Fibroblast of lung (primary cell): ENCODE measurements around the gene KLHL34.

Experiments used
- EZH2 ChIP-seq: IDR thresholded peaks from 2 replicates; pipeline ENCODE4 v1.5.1; 2012; ENCODE audit warnings: low read length, control low read depth, mild to moderate bottlenecking; ENCODE audit errors: missing control alignments
- TF ChIP-seq, protein P1 (sequence below), 2 donors: IDR thresholded peaks in 1 of 2; conservative IDR thresholded peaks in 1 of 2; 1 replicate in 1 of 2; 2 replicates in 1 of 2; pipeline ENCODE4 v1.5.1; 2011 to 2012; ENCODE audit warnings: low read length in 2 of 2, control low read depth in 1 of 2, inconsistent platforms in 1 of 2, low read depth in 1 of 2, mild to moderate bottlenecking in 1 of 2

DNA sequence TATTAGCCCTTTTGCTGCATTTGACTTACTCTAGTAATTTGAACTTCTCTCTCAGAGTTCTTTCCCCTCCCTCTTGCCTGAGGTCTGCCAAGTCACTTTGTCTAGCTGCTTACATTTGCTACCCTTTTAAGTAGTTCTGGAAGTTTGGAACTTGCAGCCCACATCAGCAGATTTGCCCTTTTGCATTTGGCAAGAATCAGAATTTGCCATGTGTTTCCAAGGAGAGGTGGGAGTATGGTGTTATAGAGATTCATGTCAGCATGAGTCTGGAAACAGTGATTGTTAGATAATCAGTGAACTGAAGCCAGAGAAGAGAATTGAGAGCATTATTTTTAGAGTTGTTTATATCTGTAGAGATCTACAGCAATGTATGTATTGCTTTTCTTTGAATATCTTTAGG lies 52.1 kb downstream of the KLHL34 start:
- TF ChIP-seq, protein P1, sequence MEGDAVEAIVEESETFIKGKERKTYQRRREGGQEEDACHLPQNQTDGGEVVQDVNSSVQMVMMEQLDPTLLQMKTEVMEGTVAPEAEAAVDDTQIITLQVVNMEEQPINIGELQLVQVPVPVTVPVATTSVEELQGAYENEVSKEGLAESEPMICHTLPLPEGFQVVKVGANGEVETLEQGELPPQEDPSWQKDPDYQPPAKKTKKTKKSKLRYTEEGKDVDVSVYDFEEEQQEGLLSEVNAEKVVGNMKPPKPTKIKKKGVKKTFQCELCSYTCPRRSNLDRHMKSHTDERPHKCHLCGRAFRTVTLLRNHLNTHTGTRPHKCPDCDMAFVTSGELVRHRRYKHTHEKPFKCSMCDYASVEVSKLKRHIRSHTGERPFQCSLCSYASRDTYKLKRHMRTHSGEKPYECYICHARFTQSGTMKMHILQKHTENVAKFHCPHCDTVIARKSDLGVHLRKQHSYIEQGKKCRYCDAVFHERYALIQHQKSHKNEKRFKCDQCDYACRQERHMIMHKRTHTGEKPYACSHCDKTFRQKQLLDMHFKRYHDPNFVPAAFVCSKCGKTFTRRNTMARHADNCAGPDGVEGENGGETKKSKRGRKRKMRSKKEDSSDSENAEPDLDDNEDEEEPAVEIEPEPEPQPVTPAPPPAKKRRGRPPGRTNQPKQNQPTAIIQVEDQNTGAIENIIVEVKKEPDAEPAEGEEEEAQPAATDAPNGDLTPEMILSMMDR (conservative IDR thresholded peaks at IDR 0.05 in 1 of 2, IDR thresholded peaks at IDR 0.05 in 1 of 2; ENCODE audit: low read depth in 1 of 2, low read length in 2 of 2): no peak
- no peak for TF ChIP-seq EZH2
